CMK (cell line): ENCODE results near the gene CCSER1.

ENCODE experiments used
- DNase-seq: peaks from one replicate; pipeline ENCODE4 v3.0.0-alpha.2; 2010; ENCODE audit warnings: low read depth

The CCSER1 gene

DNA sequence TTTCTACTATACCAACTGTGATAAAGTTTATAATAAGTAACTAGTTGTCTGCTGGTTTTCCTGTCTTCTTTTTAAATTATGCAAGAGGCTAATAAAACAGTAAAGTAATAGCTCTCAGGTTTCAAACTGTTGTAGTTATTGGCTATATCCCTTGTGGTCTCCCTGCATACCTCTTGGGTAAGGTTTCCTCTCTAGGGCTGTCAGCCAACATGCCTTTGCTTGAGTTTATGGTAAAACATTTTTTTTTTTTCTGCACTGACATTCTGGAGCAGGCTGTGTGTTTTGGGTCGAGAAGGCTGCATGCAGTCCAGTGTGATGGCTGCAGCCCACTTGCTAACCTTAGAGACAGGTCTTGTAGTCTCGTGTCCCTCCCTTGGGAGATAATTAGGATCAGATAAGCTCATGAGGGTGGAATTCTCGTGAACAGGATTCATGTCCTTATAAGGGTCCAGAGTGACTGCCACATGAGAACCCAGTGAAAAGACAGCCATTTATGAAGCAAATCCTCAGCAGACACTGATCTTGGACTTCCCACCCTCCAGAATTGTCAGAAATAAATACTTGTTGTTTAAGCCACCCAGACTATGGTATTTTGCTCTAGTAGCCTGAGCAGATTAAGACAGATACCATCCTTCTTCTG, 831.2 kb downstream of the CCSER1 start:
- no peak for DNase-seq

DNA sequence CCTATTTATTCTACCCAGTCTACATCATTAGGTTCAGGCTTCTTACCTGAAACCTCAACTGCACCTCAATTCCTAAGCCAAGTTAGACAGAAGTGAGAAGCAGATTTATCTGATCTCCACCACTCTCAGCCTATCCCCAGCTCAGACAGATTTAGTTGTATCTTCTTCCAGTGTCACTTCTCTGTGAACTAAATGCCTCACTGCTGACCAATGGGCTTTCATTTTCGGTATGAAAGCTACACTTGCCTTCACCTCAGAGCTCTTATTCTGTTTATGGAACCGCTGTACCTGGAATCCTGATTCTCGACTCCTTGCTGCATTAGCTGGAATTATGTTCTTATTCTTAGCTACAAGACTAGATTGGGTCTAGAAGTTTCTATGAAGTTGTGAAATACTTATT, 833.2 kb downstream of the CCSER1 start:
- DNase-seq, result no peak

DNA sequence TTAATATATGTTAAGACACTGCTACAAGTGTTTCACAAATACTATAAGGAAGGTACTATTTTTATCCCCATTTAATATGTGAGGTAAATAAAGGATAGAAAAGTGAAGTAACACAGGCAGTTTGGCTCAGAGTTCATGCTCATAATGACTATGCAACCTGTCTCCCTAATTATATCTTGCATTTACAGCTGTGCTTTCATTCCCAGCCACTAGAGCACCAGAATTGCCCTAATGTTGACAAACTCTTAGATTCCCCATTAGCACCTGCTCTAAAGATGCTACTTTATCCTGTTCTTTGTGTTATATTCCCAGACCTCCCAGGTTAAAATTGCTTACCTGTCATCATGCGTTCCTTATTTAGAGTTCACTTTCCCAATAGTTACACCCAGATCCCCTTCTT, 833.6 kb downstream of the CCSER1 start:
- no peak for DNase-seq

DNA sequence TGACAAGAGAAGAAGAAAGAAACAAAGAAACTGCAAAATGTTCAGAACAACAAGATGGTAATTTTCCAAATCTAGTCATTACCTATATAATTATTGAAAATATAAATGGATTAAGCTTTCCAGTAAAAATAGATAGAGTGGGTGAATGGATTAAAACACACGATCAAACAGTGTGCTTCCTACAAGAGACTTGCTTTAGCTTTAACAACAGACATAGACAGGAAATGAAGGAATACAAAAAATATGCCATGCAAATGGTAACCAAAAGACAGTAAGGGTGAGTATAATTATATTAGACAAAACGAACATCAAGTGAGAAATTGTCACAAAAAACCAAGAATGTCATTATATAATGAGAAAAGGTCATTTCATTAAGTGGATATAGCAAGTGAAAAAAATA, 842.8 kb downstream of the CCSER1 start:
- no peak for DNase-seq

DNA sequence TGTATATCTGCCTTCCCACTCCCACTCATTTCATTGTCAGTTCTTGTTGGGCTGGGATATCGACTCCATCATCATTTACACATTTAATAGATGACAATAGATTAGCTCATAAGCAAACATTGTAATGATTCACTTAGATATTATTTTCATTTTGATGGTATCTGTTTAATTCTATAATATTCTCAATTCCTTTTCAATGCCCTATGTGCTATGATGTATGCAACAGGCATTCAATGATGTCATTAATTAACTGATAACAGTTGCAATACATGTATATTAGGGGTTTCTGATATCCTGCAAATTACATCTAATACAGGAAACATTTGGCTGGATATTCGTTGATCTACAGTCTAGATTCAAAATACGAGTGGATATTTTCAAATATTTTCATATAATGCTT, 850.5 kb downstream of the CCSER1 start:
- no peak for DNase-seq

DNA sequence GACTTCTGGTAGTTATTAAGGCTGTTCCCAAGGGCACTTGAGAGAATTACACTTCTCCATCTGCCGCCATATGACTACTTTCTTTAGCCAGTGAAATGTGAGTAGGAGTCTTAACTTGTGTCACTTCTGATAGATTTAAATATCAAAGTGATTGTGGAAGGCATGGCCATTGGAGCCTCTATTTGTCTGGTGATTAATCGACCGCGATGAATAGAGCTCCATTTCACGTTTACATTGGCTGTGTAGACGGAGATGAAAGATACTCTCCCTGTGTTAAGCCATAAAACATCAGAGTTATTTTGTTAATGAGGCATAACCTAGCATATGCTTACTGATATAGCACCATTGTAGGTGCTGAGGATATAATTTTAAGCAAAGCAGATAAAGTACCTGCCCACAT, 852.4 kb downstream of the CCSER1 start:
- no peak for DNase-seq

DNA sequence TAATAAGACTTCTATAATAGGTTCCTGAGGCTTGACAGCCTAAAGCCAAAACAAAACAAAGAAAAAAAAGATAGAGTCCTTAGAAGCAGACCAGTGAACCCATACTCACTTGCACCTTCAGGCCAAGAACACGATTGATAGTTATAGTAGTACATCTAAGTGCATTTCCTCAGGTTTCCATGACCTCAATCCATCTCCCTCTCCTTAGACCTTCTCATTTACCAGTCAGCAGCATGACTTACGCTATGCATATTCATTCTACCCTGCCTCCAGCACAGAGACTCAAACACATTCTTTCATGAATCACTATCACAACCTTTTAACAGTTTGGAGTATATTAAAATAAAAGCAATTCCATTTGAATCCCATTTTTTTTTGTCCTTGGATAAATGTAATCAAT, 855.6 kb downstream of the CCSER1 start:
- DNase-seq, result no peak

DNA sequence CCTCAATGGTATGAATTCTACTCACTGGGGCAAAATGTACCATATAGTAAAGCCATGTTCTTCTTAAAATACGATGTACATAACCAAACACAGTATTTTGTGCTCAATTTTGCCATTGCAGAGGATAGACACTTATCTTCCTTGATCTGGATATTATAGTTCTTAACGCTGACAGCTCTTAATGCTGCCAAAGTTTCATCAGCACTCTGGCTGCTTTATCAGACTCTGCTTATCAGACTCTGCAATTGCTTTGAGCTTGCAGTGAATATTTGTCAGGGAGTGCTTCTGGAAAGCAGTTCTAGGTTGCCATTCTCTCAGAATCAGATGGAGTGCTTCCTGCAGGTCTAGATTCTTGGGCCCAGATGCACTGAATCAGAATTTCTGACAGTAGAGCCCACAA, 863.1 kb downstream of the CCSER1 start:
- peak; percentile 32 for DNase-seq

DNA sequence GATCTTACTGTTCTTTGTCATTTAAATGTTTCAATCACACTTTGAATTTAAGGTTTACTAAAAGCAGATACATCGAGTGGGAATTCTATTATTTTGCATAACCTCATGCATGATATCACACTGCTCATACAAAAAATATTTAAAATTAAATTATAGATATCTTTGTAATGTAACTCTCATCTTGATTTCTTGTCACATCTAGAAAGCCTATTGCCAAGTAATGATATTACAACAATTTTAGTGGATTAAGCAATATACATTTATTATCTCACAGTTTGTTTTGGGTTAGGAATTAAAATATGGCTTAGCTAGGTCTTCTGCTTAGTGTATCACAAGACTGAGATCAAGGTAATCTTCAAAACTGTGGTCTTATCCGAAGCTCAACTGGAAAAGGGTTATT, 865.0 kb downstream of the CCSER1 start:
- DNase-seq, result no peak

DNA sequence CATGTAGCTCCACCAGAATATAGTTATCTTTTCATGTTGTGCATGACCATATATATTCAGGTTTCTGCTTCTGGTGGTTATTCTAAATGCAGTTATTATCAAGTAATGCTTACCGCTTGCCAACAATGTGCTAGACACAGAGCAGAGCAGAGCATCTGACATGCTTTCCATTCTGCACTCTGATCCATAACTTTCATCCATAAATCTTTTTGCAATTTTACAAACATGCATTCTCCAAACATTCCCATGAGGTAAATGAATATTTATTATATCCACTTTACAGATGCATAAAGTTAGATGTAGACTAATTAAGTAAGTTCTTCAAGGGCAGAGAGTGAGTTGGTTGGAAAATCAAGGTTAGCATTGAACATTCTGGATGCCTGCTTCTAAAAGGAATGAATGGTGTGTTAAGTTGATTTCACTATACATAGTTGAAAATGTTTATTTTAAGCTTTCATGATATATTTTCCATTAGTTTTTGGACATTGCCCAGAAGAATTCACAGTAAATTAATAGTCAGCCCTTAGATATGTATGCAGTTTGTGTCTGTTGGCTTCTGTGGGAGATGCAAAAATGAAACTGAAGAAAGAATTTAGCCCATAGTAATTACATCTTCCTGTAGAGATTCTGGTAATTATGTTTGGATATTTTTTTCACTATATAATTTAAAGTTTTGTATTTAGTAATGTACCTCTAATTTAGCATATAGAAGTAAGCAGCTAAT, 867.8 kb downstream of the CCSER1 start:
- DNase-seq, result no peak

DNA sequence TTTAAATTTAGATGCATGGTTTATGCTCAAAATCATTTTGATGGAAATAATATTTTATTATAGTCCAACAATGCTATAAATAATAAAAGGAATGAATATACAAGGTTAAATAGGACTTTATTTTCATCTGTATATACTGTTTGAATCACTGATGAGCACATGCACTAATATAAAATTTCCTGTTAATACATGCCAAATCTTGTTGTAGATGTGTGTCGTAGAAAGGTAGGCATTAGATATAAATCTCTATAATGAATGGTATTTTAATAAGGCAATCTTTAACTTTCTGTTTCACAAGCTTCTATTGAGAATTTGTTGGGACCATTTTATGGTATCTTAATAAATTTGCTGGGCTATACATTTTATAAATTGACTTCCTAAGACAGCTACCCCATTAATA, 868.8 kb downstream of the CCSER1 start:
- no peak for DNase-seq

DNA sequence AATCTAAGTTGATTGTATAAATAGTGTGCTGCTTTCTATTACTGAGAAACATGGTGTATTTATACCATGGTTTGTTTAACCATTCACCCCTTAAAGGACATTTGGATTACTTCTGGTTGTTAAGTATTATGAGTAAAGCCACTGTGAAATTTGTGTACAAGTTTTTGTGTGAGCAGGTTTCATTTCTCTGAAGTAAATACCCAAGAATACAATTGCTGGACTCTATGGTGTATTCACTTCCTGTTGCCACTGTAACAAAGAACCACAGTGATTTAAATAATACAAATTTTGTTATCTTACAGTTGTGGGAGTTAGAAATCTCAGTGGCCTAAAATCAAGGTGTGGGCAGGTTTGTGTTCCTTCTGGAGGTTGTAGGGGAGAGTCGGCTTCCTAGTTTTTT, 869.6 kb downstream of the CCSER1 start:
- no peak for DNase-seq

DNA sequence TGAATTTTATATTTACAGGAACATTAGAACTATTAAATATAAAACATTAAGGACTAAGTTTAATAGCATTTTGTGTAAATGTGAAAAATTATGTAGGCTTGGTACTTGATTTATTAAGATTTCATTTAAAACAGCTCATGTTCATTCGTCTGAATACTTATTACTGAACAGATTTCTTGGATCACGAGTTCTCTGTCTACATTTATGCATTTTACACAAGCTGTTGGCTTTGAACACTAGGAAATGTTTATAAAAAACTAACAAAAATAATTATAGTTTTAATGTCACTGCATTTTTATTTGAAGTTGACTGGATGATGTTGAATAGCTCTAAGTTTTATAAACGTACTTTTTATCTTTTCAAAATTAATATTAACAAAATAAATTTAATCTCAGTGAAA, 888.7 kb downstream of the CCSER1 start:
- no peak for DNase-seq

DNA sequence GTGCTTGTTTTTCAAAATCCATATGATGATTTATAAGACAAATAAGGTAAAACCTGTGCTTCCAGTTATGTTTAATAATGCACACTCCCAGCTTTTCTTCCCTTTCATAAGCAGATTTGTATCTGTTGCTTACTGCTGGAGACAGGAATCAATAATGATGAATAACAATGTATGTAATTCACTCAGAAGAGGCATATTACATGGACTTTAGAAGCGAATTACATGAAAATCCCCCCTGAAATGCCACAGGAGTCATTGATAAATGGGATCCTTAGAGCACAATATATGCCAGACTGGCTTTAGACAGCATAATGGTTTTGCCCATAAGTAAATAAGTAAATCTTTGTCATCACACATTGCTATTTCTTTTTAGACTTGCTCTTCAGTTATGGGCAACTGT, 892.3 kb downstream of the CCSER1 start:
- no peak for DNase-seq

DNA sequence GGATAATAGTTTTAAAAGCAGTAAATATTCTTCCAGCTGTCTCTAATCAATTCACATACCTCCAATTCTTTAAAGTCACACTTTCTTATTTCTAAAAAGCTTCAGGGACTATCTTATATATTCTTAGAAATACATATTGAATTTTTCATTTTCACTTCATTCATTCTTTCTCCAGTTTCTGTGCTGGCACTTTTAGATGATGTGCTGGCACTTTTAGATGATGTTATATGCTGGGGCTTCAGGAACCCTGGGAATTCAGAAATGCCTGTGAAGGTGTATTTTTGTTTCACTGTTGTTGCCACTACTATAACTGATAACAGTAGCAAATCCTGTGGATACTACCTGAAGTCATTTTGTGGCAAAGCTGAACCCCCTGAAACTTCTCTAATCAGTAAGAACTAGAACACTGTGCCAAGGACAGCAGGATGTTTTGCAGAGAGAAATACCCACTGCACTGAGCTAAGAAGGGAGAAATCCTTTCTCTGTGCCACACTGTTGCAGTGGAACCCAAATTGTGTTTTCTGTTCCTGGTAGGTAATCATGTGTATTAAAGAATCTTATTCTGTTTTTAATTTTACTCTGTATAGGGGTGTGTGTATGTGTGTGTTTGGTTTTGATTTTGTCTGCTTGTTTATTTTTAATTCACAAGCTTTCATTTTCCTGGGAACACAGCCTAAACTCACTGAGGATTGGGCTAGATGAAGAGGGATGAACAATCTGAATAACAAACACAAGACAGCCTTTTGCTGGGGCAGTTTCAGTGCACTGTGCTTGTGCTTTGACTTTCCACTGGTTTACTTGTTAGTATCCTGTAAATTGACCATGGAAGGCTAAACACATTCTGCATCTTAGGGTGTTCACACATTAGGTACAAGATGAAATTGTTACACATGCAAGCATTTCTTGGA, 898.3 kb downstream of the CCSER1 start:
- DNase-seq, result no peak

DNA sequence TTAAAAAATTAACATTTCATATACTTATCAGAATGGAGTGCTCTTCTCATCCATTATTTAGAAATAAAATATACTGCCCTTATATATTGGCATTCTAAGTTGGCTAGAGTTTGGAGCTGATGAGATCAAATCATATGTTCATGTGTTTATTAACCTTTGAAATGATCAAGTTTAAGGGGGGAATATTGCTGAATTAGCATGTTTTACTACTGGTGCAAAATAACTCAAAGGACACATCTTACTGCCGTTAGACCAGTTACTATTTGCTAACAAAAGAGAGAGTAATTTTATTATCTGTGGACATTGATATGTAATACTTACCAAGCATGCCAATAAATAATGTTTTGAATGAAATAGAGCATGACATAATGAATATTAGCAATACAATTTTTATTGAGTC, 901.0 kb downstream of the CCSER1 start:
- no peak for DNase-seq

DNA sequence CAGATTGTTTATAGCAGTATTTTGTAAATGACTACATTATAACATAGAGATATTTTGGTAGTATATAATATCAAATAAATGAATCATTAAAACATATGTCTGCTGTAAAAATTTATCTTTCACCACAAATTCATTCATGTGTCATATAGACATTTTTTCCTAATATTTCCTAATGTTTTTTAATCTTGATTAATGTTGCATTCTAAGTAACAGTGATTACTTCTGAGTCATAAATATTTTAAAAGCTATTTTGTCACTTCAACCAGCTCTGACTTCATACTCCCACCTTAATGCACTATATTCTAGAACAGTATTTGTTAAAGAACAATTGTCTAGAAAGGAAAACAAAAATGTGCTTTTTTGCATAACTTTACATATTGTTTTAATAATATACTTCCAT, 904.6 kb downstream of the CCSER1 start:
- no peak for DNase-seq

DNA sequence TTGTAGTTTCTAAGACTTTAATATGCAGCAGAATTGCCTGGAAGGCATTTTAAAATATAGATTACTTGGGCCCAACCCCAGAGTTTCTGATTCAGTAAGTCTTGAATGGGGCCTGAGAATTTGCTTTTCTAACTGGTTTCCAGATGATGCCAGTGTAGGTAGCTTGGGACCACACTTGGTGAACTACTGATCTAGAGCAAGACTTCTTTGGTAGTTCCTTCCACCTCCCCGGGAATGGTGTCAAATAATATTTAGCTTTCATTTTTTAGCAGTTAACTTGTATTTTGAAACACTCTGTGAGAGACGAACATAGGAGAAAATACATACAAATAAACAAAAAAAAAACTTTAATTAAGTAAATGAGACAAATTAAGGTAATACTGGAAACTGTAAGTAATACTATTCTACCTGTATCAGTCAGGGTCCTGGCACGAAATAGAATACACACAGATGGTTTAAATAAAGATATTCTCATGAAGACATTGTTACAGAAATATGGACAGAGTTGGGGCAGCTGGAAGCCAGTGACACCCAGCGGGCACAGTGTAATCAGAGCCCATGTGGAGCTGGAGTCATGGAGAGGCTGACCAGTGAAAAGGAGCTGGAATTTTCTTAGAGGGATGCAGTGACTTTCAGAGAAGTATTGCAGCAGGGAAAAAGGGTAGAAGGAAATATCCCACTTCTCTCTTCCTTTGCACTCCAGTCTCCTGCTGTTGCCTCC, 905.7 kb downstream of the CCSER1 start:
- DNase-seq, result no peak

DNA sequence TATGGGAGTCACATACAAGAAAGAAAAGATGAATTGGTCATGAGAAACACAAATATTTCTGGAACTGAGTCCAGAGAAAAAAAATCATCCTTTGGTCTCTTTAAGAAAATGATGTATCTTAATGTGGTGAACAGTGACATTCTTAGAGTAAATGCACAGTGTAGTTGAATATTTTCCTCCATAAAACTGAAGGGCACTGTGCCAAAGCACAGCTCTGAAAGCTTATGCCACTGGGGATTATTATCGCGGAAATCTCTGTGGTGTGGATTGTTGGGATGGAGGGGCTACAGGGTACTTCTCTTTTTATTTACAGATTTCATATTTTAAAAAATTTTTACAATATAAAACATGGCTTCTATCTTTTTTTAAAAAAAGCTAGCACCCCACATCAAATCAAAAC, 908.1 kb downstream of the CCSER1 start:
- no peak for DNase-seq

DNA sequence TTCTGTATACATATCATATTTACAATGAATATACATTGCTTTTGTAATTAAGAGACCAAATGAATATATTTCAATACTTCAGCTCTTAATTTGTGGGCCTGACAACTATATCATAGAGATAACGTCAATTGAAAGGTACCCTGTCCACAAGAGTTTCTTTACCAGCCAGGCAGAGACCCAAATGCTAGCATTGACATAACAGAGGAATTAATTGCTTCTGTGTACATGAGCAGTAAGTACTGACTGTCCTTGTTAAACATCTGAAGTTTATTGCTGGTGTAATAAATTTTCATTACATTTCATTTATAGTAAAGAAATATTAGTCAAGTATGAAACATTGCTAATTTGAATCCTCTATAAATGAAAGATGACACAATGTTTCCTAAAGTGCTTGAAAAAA, 910.8 kb downstream of the CCSER1 start:
- DNase-seq, result no peak

DNA sequence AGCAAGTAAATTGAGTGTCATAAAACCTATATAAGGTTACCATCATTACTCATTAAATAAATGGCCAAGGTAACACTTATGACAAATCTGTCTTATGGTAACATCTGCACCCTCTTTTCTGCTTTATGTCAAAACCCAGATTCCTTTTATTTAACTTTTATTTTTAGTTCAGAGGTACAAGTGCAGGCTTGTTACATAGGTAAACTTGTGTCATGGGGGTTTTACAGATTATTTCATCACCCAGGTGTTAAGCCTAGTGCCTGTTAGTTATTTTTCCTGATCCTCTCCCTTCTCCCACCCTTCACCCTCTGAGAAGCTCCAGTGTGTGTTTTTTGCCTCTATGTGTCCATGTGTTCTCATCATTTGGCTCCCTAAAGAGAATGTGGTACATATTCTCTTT, 930.7 kb downstream of the CCSER1 start:
- DNase-seq, result no peak

DNA sequence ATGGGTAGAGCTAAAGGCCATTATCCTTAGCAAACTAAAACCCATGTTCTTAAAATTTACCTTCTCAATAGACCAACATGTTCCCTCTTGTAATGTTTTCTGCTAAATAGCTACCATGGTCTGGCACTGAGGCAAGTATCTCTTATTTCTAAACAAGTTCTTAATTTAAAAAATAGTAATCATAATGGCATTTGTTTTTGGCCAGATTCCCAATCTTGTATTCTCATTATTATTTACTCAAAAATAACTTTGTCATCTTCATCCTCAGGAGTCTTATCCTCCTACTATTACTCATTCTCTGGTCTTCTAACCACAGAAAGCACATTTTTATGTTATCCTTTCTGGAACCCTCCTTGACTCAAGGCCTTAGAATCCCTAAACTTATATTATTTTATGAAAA, 931.2 kb downstream of the CCSER1 start:
- no peak for DNase-seq
